CD4-positive, alpha-beta T cell treated with Interleukin-1 beta for 1 hour (primary cell): ENCODE results near the gene NRIP1.

ENCODE experiments used
- DNase-seq, 2 donors: peaks; one replicate each; pipeline ENCODE4 v3.0.0-alpha.2; 2020 to 2022

NRIP1 gene

DNA sequence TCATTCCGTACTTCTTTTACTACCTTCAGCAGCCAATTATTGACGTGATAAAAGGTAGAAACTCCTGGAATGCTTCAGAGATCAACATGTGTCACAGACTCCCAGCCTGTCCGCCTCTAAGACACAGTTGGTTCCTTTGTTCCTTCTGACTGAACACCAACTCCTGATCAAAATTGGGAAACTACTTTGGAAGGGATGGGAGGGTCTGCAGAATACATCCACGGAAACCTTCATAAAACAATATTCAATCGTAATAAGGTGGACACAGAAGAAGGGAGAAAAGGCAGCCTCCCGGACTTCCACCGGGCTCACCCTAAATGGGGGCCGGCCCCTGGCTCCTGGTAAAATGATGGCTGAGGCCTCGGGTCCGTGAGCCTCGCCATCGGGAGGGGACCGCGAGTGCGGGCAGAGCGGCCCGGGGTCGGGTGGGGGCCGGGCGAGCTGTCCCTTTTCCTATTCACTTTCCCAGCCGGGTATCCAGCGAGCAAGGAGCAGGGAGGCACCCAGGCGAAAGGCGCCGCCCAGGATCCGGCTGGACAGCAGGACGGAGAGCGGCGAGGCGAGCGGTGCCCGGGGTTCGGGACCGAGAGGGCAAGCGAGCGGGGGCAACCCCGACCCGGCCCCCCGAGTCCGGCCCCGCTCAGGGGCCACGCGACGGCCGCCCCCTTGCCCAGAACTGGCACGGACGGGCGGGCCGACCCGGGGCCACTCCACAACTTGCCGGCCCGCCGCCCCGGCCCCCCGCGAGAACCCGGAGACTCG lies 805 bp downstream of the NRIP1 start:
- peak in 1 of 2 donors; percentile 9 for DNase-seq

DNA sequence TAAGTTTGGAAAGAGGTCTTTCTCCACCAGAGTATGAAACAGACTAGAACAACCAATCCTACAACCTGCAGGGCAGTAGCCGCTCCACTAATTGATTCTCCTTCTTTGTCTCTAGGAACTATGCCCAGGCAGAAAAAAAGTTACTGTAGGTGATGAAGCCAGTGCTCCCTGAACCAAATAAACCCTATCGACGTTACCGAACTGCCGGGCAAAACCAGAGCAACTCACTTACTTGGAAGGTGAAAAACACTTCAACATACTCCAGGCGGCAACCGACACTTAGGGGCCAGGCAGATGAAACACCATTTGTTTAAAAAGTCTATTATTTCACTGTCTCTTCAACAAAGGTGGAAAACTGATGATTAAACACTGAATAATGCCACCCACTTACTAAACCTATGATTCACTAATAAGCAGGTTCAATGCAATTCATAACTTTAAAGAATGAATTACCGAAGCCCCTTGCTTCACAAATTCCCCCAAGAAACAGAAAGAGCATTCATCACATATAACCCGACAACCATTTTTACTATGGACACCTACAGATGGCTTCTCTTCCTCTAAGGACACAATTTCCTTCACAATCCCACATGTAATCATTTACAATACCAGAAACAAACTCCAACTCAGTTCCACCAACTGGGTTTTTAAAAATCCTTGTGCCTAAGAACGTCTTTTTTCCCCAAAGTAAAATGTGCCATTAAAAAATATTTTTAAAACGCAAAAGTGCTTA lies 1.6 kb downstream of the NRIP1 start:
- DNase-seq, result peak; percentile 2 to 18

DNA sequence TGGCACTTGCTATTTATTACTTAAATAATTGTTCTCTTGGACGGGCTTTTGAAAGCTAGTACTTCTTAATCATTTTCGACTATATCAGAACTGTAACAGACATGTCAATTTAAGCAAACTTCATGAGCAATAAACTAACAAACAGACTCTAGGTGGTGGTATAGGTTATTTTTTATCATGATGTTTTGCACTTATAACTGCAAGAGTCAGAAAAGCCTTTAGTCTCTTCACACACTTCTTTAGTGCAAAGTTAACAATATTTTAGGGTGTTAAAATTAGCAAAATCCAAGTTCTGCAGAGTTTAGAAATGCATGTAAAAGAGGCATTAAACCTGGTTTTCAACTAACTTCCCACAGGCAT lies 2.2 kb downstream of the NRIP1 start:
- DNase-seq, result peak in 1 of 2 donors; percentile 26

DNA sequence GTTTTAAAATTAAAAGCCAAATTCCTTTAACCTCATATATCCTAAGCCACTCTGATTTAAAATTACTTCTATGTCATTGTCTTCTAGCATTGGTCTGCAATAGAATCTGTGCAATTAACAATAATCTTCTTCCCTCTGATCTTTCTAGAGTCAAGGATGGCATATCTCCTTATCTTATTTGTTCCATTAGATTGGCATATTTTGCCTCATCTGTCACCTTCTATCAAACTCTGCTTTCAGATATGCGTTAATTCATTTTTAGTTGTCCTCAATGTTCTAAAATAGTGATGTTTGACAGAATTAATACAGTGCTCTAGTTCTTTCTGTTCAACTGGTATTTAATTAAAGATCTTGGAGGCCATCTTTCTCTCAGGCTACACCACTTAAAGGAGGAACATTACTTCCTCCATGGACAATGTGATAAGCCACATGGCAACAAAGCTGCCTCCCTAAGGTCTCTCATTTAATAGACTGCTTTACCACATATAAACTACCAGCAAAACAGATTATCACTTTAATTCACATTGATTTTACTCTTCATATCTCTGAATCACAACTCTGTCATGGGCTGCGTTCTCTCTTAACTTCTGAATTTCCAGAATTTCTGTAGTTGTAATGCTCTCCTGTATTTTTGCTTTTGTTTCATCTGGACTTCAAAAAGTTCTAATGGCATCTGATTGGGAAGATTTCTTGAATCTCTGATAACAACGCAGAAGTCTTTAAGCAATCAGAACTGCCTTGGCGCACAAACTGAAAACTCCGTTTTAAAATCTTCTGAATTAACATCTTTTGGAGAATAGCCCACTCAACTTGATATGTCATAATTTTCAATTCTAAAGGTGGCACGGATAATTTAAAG lies 2.8 kb downstream of the NRIP1 start:
- DNase-seq, result no peak

DNA sequence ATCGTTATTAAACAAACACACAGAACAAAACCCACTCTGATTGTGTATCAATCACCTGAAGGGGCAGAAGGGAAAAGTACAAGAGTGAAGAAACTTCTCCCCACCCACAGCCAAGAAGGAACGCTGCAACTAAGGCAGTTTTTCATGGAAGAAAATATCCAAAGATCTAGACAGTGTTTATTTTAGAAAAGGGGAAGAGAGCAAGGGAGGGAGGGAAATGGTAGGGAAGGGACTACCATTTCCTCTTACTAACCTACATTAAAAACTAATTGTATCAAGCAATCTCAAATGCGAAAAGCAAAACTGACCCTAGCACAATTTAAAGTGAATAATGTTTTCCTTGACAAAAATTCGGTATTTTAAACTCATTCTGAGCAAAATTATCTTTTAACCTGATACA lies 3.5 kb downstream of the NRIP1 start:
- no peak for DNase-seq

DNA sequence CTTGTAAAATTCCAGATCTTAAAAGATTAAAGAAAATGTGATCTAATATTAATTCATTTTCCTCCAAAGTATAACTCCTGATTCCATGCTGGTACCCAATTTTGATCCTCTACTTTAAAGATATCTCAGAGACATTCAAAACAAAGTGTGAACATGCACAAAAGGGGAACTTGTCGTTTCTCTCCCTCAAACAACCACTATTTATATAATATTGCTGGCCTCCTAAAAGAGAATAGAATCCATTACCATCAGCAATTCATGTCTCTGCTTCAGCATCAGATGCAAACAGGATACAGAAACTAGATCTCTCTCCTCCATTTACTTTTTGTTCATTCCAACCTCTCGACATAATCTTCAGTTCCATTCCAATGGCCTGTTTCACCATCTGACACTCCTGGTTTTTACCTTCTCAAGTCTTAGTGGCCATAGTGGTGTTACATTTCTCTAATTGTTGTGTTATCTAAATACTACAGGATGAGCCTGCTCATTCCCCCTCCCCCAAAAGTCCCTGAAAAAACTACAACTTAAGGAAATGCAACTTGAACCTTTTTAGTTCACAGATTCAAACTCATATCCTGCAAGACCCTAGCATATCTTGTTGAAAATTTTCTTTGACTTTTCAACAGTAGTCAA lies 4.1 kb downstream of the NRIP1 start:
- DNase-seq, result no peak

DNA sequence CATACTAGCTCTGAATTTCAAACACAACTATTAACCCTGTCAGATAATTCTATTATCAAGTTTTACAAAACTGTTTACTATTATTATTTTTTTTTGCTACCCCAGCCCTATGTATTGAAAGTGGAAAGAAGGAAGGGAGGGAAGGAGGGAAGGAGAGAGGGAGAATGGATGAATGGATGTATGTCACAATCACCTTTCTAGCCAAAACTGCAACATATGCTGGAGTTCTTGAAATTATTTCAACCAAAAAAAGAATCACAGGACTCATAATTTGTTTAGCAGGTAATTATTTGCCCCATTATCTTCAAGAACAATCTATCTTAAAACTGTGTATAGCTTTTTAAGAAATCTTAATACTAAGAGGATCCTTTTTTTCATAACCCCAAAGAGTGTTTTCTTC lies 5.4 kb downstream of the NRIP1 start:
- DNase-seq, result no peak

DNA sequence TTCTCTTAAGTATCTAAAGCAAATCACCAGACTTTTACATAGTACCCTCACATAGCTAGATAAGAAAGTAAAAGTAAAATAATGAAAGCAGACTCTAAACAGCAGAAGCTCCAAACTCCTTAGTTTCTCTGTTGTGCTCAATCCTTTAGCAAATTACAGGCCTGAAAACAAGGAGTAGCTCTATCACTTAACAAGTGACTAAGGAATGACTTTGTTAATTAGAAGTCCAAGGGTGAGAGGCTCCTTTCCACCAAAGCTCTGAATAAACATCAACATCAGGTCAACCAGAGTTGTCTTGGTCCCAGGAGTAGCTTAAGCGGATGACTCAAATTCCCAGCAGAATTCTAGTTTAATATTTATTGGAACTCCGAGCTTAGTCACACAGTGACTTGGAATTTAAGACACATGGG lies 5.9 kb downstream of the NRIP1 start:
- no peak for DNase-seq

DNA sequence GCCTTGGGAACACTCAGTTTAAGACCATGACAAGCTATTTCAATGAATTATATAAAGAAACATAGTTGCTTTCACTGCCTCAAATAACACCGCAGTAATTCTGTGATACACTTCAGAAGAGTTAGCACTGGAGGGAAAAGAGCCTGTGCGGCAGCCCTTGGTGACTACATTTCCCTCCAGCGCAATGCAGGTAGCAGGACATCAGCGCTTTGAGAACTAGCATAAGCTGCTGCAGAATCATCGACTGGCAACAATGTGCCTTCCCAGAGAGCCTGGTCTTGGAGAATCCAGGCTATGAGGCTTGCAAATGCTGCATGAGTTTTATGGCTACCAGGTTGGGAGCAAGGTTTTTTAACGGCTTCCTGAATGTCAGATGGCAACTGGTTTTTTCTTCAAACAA lies 7.5 kb downstream of the NRIP1 start:
- DNase-seq, result no peak

DNA sequence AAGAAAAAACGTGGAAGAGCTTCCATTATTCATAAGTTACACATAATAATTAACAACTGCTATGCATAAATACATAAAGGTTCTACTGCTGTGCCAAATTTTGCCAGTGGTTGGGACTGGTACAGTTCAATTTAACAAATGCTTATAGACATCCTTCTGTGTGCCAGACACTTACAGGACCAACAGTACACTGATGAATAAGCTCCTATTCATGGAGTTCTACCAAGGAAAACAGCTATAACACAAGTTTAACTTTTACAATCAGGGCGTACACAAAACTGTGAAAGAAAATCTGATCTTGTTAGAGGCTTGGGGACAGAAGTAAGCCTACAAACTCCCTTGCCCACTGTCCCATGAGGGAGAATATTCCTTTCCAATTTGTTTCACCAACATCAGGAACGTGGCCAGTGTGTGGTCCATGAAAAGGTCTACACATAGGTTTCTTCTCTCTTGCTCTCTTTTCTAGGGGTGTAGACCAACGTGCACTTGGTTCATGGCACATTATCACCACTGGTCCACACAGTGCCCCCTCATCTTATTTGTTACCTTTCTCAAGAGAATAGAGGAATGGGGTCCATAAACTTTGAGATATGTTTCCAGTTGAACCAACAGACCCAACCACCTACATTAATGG lies 10.1 kb downstream of the NRIP1 start:
- no peak for DNase-seq

DNA sequence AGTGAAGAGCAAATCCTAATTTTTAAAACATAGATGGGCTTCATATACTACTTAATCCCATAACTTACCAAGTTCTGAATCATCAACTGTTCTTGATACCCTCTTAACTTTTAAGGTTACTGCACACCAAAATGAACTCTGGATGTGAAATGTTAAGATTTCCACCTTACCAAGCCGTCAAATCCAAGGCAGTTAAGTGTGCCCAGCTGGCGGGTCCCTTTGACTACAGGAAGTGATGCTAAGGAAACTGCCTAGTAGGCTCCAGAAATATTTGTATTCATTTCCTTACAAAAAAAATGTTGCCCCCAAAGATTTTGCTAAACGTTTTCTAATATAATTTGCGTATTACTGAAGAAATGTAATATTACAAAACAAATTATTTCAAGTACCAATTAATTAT lies 10.7 kb downstream of the NRIP1 start:
- no peak for DNase-seq

DNA sequence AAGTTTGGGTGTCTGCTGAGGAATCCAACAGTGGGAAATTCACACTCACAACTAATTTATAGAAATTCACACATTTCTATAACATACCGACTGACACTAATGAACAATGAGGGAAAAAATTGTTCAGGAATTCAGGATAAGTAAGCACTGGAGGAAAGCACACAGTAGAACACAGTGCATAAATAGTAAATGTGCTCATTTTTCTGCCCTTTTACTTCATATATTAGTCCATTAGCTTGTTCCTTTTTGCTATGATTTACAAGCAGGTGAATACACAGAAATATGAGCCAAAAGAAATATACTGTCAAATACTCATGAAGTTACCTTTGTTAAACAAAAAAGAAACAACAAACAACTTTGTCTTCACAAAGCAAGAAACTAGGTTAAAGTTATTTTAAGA lies 11.3 kb downstream of the NRIP1 start:
- DNase-seq, result no peak

DNA sequence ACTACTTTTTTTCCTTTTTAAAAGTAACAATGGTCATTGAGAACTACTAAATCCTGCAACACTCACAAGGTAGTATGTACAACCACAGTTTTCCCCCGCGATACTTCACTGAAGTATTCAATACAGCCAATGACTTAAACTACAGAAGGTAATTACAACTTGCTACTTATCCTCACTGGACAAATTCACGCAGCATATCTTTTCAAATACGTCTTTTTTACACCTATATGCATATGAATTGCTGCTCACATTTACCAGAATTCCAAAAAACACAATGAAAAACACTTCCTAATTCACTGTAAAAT lies 12.4 kb downstream of the NRIP1 start:
- DNase-seq, result no peak

DNA sequence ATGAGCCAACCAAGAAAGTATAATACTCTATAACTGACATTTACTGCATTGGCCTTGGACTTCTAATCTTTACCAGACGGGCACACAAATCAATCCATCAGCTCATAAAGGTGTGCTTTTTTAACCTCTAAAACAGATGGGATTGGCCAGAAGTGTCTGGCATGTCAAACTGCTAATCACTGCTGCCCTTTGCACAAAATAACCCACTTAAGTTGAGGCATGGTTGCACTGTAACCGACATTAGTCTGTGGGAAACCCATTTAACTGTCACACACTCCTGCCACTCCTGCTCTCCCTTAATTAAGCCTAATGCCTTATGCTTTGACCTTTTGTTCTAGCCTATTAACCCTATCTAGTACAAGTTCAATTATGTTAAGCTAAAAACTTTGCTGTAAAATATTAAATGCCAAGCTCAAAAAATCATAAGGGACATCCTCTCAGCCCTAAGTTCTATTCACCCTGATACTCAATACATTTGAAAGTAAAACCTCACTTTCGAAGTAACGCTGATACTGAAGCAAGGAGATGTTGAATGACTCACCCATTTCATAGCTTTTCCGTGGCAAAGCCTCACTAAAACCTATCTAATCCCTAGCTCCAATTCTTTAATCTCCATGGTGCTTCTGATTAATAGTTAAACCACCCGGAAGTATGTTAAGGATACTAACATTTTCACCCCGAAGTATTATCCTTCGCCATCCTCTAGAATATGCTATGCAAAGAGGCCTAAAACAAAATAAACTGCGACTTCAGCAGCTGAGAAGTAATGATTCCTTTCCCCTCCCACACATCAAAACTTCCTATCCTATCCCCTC lies 12.9 kb downstream of the NRIP1 start:
- DNase-seq, result no peak

DNA sequence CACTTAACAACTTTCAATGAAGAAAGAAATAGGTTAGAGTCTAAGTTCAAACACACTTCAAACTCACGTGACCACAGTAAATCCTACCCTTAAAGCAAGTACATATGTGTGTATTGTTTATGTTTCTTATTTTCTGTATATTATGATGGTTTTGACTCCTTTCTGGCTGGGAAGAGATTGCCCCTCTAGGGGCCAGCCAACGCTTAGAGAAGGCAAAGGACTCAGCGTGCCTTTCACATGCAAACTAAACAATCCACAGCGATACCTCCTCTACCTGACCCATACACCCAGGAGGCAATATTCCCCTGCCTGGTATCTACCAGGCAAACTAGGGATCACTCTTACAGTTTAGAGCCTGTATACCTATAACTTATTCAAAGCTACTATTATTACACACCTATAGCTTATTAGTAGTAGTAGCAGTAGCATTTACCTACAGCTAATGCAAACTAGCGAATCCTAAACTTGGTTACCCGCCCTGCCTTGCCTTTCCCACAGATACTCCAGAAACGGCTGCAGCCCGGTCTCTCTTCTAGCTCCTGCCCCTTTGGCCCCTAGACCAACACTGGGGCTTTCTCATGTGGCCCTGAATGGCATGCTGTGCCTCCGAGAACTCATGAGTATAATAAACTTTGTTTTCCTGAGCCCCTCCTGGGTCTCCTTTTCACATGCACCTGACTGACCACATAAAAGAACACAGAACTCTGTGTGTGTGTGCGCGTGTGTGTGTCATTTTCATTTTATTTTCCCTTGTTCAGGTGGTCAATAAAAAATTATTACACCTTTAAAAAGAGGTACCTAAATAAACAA lies 14.0 kb downstream of the NRIP1 start:
- DNase-seq, result no peak

DNA sequence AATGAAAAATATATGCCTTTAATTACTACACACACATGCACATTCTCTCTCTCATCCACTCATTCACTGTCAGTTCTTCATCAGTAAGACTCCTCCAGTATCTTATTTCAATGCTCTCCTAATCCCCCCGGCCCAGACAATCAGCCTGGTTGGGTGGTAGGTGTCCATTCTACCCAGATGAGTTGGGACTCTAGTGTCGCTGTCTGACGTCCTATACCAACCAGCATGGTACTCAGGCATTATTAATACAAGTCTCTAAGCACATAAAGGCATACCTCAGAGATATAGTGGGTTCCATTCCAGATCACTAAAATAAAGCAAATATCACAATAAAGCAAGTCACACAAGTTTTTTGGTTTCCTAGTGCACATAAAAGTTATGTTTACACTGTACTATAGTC lies 19.8 kb downstream of the NRIP1 start:
- no peak for DNase-seq

DNA sequence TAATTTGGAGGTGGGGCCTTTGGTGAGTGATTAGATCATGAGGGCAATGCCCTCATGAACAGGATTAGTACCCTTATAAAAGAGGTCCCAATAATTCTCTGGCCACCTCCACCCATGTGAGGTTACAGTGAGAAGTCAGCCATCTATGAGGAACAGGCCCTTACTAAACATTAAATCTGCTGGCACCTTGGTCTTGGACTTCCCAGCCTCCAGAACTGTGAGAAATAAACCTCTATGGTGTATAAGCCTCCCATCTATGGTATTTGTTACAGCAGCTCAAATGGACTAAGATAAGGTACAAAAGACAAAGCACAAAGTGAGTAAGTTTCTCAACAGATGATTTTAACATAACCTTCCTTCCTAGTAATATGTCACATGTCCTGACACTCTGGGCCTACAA lies 22.3 kb downstream of the NRIP1 start:
- no peak for DNase-seq

DNA sequence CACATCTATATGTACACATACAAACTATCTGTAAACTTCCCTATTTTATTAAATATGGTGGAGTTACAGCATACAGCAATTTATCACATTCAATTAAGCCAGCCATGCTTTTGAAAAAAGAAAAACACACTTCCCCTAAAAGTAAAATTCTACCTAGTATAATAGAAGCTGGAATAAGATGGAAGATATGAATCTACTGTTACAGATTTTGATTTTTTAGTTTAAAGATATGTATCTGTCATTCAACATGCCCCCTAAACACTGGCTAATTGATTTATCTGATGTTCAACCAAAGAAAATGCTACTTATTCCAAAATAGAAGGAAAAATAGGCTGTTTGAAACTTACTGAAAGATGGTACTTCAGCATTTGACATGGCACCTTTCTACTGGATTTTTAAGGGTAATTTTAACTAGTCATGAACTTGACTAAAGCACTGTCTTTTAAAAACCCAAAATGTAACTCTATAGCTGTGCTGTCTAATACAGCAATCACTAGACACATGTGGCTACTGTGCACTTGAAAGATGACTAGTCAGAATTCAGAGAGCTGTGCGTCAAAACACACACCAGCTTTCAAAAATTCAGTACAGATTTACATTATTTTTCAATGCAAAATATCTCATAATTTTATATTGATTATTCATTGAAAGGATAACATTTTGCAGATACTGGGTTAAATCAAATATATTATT lies 25.0 kb downstream of the NRIP1 start:
- no peak for DNase-seq

DNA sequence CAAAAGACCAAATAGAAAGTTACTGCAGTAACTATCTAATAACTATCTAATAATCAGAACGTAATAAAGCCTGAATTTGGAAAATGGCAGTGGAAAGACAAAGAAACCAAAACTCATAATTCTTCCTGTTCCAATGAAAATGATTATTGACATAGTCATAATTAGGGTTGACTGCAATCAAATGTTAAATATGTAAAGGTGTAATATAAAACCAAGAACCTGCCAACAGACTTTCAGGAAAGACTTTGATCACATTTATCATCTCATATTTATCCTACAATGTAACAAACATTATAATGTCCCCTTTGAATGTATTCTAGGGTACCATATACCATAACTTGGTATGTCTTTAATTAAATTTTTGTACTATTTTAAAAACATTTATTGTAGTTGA lies 26.9 kb downstream of the NRIP1 start:
- no peak for DNase-seq

DNA sequence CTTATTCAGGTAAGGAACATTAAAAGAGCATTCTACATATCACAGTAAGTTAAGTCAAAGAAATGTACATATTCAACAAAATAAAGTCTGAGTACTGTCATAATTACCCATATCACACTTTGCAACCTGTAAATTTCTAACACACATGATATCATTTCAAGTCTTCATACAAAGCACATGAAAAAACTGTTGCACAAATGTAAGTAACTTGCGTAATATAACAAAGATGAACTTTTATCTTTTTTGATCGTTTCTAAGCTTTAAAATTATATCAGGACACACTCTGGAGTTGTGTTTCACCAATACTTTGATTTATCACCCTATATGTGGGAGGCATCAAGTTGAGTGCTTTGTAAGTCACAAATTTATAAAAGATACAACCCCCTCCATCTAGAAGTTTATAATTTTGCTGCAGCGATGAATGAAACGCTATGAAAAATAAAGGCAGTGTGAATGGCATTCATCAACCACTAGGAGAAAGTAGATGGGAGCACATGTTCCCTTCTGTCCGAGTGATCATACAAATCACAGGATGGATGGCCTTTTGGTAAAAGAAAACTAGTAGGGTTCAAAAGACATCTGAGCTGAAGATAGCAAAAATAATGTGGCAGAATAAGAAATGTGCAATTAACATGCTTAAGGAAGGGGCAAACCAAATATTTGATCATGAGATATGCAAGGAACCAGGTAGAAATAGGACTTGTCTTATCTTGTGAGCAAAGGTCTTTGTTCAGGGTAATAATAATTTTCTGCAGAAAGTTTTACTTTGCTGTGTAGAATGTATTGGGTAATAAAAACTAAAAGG lies 27.5 kb downstream of the NRIP1 start:
- no peak for DNase-seq
